SKM-1 treated with dmso at 0.1 percent for 144 hours (cell line): Measurements from ENCODE around the gene TARS2.

ENCODE experiments used
- DNase-seq: peaks from one replicate; lab custom pipeline; 2025; ENCODE audit not compliant: unreplicated experiment; lab: John Stamatoyannopoulos, UW

Gene TARS2

DNA sequence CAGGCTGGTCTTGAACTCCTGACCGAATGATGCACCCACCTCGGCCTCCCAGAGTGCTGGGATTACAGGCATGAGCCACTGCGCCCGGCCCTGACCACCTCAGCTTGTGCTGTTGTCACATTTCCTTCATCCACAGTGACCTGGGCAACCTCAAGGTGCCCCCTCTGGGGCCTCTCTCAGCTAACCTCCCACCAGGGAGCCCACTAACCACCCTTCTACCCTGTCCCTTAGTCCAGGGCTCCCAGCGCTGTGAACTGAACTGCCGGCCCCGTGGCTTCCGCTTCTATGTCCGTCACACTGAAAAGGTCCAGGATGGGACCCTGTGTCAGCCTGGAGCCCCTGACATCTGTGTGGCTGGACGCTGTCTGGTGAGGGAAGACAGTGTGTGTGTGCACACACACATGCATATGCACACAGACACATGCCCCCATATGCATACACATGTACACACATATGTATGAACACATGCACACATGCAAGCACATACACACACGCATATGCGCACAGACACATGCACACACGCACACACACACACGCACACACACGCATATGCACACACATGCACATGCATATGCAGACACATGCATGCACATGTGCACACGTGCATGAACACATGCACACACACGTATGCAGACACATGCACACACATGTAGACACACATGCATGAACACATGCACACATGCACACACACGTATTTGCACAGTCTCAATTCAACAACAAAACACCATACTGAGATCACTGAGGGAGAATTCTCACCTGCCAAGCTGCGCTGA is 68.2 kb downstream of the TARS2 start:
- DNase-seq = no peak

GRCh38 chr1:150555971-150556865 is 69.0 kb downstream of the TARS2 start:
- DNase-seq = no peak

- DNase-seq = no peak
Measured at GRCh38 chr1:150557065-150557600, 69.9 kb downstream of the TARS2 start.
